NCI-H2196 treated with DMSO at 0.1 percent for 48 hours (cell line): ENCODE data around the gene ASMT.
"Not testable (repeated sequence)": the region's sequence is repeated elsewhere in the genome, so short reads cannot be mapped to it uniquely, and the experiment has no call there.

Experiments used
- DNase-seq: peaks from one replicate; lab custom pipeline; 2025; ENCODE audit not compliant: unreplicated experiment; lab: John Stamatoyannopoulos, UW

Gene ASMT

GRCh38 chrX:1614927-1615326 lies at the start of gene ASMT:
Gene ASMT (plus strand): TSS chrX:1615059. CDS start chrX:1615200, 141 bp downstream.
- DNase-seq: no peak

GRCh38 chrX:1574181-1574580 lies 40.7 kb upstream of the ASMT start:
- DNase-seq: not testable (repeated sequence)

GRCh38 chrX:1576201-1576992 lies 38.5 kb upstream of the ASMT start:
- DNase-seq: no peak

- no peak for DNase-seq
These were observed 37.0 kb upstream of the ASMT start for GRCh38 chrX:1577845-1578244.

GRCh38 chrX:1578511-1579173 lies 36.2 kb upstream of the ASMT start:
- no peak for DNase-seq

- no peak for DNase-seq
These were observed 33.7 kb upstream of the ASMT start for GRCh38 chrX:1581132-1581531.

- DNase-seq: peak; percentile 37
These were observed 32.0 kb upstream of the ASMT start for GRCh38 chrX:1582686-1583437.

- DNase-seq: no peak
These were observed 30.4 kb upstream of the ASMT start for GRCh38 chrX:1584237-1585011.

GRCh38 chrX:1587161-1587560 lies 27.7 kb upstream of the ASMT start:
- no peak for DNase-seq

- DNase-seq: no peak
These were observed 25.3 kb upstream of the ASMT start for GRCh38 chrX:1589356-1590130.

GRCh38 chrX:1591102-1591862 lies 23.6 kb upstream of the ASMT start, which contains the start of gene AKAP17A:
Gene AKAP17A (plus strand): TSS chrX:1591604. CDS start chrX:1593463, 1,859 bp downstream.
- peak; percentile 96 for DNase-seq

- no peak for DNase-seq
These were observed 22.9 kb upstream of the ASMT start for GRCh38 chrX:1591863-1592469.

- DNase-seq: peak; percentile 5
These were observed 22.3 kb upstream of the ASMT start for GRCh38 chrX:1592470-1593142.

GRCh38 chrX:1593286-1594271 lies 21.3 kb upstream of the ASMT start:
- DNase-seq: no peak

- no peak for DNase-seq
These were observed 19.2 kb upstream of the ASMT start for GRCh38 chrX:1595711-1596060.

- DNase-seq: no peak
These were observed 18.0 kb upstream of the ASMT start for GRCh38 chrX:1596676-1597344.
